Measurements from ENCODE around the gene C3orf20.

GRCh38 chr3:14741510-14741909 is 66.6 kb downstream of the C3orf20 start:
- no peak for TF ChIP-seq PCBP1 (IDR thresholded peaks at IDR 0.05; ENCODE audit: low read depth, low read length, poor library complexity, severe bottlenecking)
- TF ChIP-seq SPI1 (IDR thresholded peaks at IDR 0.05; ENCODE audit: borderline replicate concordance, low read depth, low read length): no peak
- TF ChIP-seq ZNF140 (CRISPR knock-in tag; IDR thresholded peaks at IDR 0.05): no peak
- no peak for TF ChIP-seq CTBP1 (IDR thresholded peaks at IDR 0.05; ENCODE audit: borderline replicate concordance)
- no peak for TF ChIP-seq SAP30 (IDR thresholded peaks at IDR 0.05; ENCODE audit: borderline replicate concordance, insufficient read depth, low read depth, low read length, poor library complexity, severe bottlenecking)
- no peak for TF ChIP-seq EGR1 (conservative IDR thresholded peaks at IDR 0.05)
- TF ChIP-seq CTCF (IDR thresholded peaks at IDR 0.05 in 2 of 3, conservative IDR thresholded peaks at IDR 0.05 in 1 of 3; ENCODE audit: insufficient read depth in 2 of 3, low read depth in 1 of 3, low read length in 3 of 3): no peak
- TF ChIP-seq NR1H2 (CRISPR knock-in tag; IDR thresholded peaks at IDR 0.05): no peak
